ENCODE data around the gene NIN.
A peak's percentile ranks its signal among the peaks of the same experiment; 100 is the strongest.

Gene NIN

GRCh38 chr14:50859296-50859624, 28.3 kb upstream of the NIN start:
- Histone ChIP-seq H3K36me3 (replicated peaks) (no peaks in the 10 kb centered on the region), H3K27me3 (replicated peaks) (no peaks in the 10 kb centered on the region), H3K27ac (no peak overlapping the region), H3K4me3 (ENCODE audit: low read depth, low read length) (peak overlapping the region; percentile 67)
- in situ Hi-C loops (cut with HindIII; ENCODE audit: low pct_ligation_motif_present, low sequenced_read_pairs): no loop called here
- TF ChIP-seq CTCF (IDR thresholded peaks at IDR 0.05; ENCODE audit: low read depth, low read length, missing control alignments): no peak
- DNase-seq: no peak

GRCh38 chr14:50856660-50857059, 25.7 kb upstream of the NIN start:
- in situ Hi-C loops (cut with HindIII; ENCODE audit: low pct_ligation_motif_present, low sequenced_read_pairs): no loop called here
- Histone ChIP-seq H3K27ac (no peak overlapping the region), H3K36me3 (replicated peaks) (no peaks in the 10 kb centered on the region), H3K4me3 (ENCODE audit: low read depth, low read length) (no peak overlapping the region), H3K27me3 (replicated peaks) (no peaks in the 10 kb centered on the region)
- DNase-seq: no peak
- TF ChIP-seq CTCF (IDR thresholded peaks at IDR 0.05; ENCODE audit: low read depth, low read length, missing control alignments): no peak

- Histone ChIP-seq H3K27me3 (replicated peaks) (no peaks in the 10 kb centered on the region), H3K36me3 (replicated peaks) (no peaks in the 10 kb centered on the region), H3K27ac (no peak overlapping the region), H3K4me3 (ENCODE audit: low read depth, low read length) (no peak overlapping the region)
- no peak for DNase-seq
- peak; percentile 17 for TF ChIP-seq CTCF (IDR thresholded peaks at IDR 0.05; ENCODE audit: low read depth, low read length, missing control alignments)
- in situ Hi-C loops (cut with HindIII; ENCODE audit: low pct_ligation_motif_present, low sequenced_read_pairs): no loop called here
Measured at GRCh38 chr14:50855558-50855957, 24.6 kb upstream of the NIN start.

GRCh38 chr14:50854521-50854920, 23.6 kb upstream of the NIN start:
- TF ChIP-seq CTCF (IDR thresholded peaks at IDR 0.05; ENCODE audit: low read depth, low read length, missing control alignments): no peak
- no peak for DNase-seq
- in situ Hi-C loops (cut with HindIII; ENCODE audit: low pct_ligation_motif_present, low sequenced_read_pairs): no loop called here
- Histone ChIP-seq H3K27ac (no peak overlapping the region), H3K27me3 (replicated peaks) (no peaks in the 10 kb centered on the region), H3K36me3 (replicated peaks) (no peaks in the 10 kb centered on the region), H3K4me3 (ENCODE audit: low read depth, low read length) (no peak overlapping the region)

GRCh38 chr14:50853891-50854290, 22.9 kb upstream of the NIN start:
- in situ Hi-C loops (cut with HindIII; ENCODE audit: low pct_ligation_motif_present, low sequenced_read_pairs): no loop called here
- no peak for DNase-seq
- Histone ChIP-seq H3K36me3 (replicated peaks) (no peaks in the 10 kb centered on the region), H3K4me3 (ENCODE audit: low read depth, low read length) (no peak overlapping the region), H3K27me3 (replicated peaks) (no peaks in the 10 kb centered on the region), H3K27ac (no peak overlapping the region)
- no peak for TF ChIP-seq CTCF (IDR thresholded peaks at IDR 0.05; ENCODE audit: low read depth, low read length, missing control alignments)

GRCh38 chr14:50846226-50846880, 15.4 kb upstream of the NIN start:
- Histone ChIP-seq H3K27me3 (replicated peaks) (no peaks in the 10 kb centered on the region), H3K27ac (peak overlapping the region; percentile 68), H3K36me3 (replicated peaks) (no peaks in the 10 kb centered on the region), H3K4me3 (ENCODE audit: low read depth, low read length) (no peak overlapping the region)
- TF ChIP-seq CTCF (IDR thresholded peaks at IDR 0.05; ENCODE audit: low read depth, low read length, missing control alignments): no peak
- DNase-seq: peak; percentile 86
- in situ Hi-C loops (cut with HindIII; ENCODE audit: low pct_ligation_motif_present, low sequenced_read_pairs): no loop called here
